IPS-18a (cell line): ENCODE results near the gene NLGN1.

Experiments used
- H3K27ac ChIP-seq: one replicate; pipeline ENCODE4 v1.5.1; 2013; ENCODE audit warnings: low read length
- H3K27me3 ChIP-seq: one replicate; pipeline ENCODE4 v1.6.1; 2013; ENCODE audit warnings: mild to moderate bottlenecking, low read length; ENCODE audit not compliant: control insufficient read depth, insufficient read depth
- H3K36me3 ChIP-seq: one replicate; pipeline ENCODE4 v1.6.1; 2013; ENCODE audit warnings: low read depth, low read length; ENCODE audit not compliant: control insufficient read depth
- H3K4me1 ChIP-seq: one replicate; pipeline ENCODE4 v1.6.1; 2013; ENCODE audit warnings: low read depth, low read length; ENCODE audit not compliant: control insufficient read depth
- H3K4me3 ChIP-seq: one replicate; pipeline ENCODE4 v1.5.1; 2013; ENCODE audit warnings: low read length
- H3K9ac ChIP-seq: one replicate; pipeline ENCODE4 v1.6.1; 2013; ENCODE audit warnings: mild to moderate bottlenecking, low read length, moderate library complexity
- H3K9me3 ChIP-seq: one replicate; pipeline ENCODE4 v1.6.1; 2013; ENCODE audit warnings: low read depth, low read length; ENCODE audit not compliant: control insufficient read depth

Gene NLGN1

DNA sequence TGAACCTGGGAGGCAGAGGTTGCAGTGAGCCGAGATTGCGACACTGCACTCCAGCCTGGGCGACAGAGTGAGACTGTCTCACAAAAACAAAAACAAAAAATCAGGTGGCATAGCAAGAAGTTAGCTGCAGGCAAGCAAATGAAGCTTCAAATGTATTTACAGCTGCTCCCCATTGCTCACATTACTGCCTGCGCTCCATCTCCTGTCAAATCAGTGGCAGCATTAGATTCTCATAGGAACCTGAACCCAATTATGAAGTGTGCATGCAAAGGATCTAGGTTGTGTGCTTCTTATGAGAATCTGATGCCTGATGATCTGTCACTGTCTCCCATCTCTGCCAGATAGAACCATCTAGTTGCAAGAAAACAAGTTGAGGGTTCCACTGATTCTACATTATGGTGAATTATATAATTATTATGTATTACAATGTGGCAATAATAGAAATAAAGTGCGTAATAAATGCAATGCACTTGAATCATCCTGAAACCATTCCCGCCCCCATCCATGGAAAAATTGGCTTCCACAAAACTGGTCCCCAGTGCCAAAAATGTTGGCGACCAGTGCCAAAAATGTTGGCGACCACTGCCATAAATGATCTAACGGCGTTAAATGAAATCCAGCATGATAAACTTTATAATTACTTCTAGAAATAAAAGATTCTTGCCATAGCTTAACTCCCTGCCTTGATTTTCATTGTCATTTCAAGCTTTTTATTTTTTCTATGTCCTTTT, 844.9 kb downstream of the NLGN1 start:
- Histone ChIP-seq H3K27ac (no peak overlapping the region), H3K9ac (no peak overlapping the region), H3K27me3 (no peaks in the 10 kb centered on the region), H3K4me1 (no peaks in the 10 kb centered on the region), H3K4me3 (no peak overlapping the region), H3K9me3 (no peaks in the 10 kb centered on the region), H3K36me3 (no peaks in the 10 kb centered on the region)

DNA sequence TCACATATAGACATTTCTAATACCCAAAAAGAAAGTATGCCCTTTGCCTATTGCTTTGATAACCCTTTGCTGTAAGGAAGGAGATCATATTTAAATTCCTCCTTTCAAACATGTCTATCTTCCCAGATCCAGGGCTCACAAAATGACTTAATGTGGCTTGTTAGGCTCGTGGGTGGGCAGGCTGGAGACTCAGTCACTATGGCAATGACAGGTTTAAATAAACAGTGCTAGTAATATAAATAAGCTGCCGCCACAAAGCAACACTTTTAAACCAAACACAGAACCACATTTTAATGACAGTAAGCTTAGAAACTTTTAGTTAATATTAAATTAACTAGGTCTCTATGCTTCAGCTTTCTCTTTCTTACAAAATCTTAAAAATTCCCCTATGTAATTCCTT, 845.6 kb downstream of the NLGN1 start:
- H3K9me3 ChIP-seq = no peaks in the 10 kb centered on the region
- no peak overlapping the region for H3K4me3 ChIP-seq
- no peaks in the 10 kb centered on the region for H3K36me3 ChIP-seq
- H3K27ac ChIP-seq = no peak overlapping the region
- H3K9ac ChIP-seq = no peak overlapping the region
- no peaks in the 10 kb centered on the region for H3K4me1 ChIP-seq
- H3K27me3 ChIP-seq = no peaks in the 10 kb centered on the region

DNA sequence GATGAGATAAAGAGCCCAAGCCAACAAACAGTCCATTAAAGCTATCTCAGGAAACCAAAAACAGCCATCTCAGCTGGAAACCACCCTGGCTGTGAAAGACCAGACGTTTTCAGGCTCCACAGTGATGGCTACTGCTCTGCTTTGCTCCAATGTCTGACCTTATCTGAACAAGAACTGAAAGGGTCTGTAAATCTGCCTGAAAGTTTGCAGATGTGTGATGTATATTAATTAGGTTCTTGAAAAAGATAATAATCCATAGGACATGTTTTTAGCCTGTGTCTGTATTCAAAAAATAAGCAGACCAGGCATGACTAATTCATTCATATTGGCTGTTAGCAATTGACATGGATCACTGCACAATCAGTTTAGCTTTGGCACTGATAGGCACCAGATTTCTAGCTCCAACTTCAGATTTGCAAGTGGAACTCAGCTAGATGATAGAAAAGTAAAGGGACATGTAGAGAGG, 850.2 kb downstream of the NLGN1 start:
- Histone ChIP-seq H3K9me3 (no peaks in the 10 kb centered on the region), H3K9ac (no peak overlapping the region), H3K27me3 (no peaks in the 10 kb centered on the region), H3K4me1 (no peaks in the 10 kb centered on the region), H3K4me3 (no peak overlapping the region), H3K27ac (no peak overlapping the region), H3K36me3 (no peaks in the 10 kb centered on the region)

DNA sequence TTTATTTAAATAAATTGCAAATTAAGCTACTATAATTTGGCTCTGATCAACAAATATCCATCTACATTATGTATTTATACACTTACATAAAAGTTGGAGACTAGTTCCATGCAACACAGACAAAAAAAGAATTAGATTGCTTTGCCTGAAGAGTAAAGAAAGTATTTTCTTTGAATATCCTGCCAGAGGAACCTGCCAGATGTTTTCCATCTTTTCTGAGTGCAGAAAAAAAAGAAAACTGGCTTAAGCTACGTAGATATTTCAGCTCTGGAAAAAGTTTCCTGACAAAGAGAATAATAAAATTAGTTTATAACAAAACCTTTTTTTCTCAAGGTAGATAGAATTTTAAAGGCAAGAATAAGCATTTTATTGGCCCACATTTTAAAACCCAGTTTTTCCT, 854.1 kb downstream of the NLGN1 start:
- Histone ChIP-seq H3K27ac (no peak overlapping the region), H3K27me3 (no peaks in the 10 kb centered on the region), H3K36me3 (no peaks in the 10 kb centered on the region), H3K4me1 (peaks cover 7% of the 10 kb centered on the region), H3K4me3 (no peak overlapping the region), H3K9me3 (no peaks in the 10 kb centered on the region), H3K9ac (no peak overlapping the region)

DNA sequence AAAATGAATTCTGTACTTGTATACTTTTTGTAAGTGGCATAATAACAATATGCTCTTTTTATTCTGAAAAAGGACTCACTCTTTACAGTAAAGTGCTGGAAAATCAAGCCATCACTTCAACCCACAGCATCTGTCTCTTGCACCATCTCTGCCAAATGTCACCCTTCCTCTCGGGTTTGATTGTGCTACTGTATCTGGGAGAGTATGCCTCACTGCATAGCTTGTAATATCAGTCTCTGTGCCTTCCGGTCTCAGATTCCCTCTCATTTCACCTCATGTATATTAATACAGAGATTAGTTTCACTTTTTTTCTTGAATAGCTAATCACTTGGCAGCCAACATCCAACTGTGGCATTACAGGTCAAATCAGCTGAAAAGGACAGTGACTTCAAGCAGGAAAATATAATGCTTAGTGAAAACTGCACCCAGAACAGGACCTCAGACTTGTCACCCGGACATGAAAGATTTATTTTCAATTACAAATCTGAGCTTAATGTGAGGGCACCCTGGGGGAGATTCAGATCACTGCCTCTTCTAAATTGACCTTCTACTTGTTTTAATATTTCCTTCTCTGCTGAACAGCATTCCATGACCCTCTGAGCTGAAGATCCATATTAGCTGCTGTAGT, 855.8 kb downstream of the NLGN1 start:
- H3K4me3 ChIP-seq = no peak overlapping the region
- H3K27ac ChIP-seq = no peak overlapping the region

DNA sequence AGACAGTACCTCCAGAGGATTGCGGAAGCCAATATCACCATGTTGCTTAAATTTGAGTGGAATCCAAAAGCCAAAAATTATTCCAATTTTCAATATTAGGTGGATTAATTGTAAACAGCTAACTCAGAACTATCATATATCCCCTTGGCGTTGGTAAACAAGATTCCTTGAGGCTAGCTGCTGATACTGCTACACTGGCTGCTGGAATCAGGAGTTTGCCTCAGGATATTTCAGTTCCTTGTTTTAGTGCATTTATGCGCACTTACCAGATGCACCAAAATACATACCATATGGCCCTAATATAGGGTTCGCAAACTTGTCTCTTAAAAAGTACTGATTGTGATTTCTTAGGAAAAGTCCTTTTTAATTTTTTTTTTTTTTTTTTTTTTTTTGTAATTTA, 856.4 kb downstream of the NLGN1 start:
- Histone ChIP-seq H3K9ac (no peak overlapping the region), H3K36me3 (no peaks in the 10 kb centered on the region), H3K4me1 (peaks cover 7% of the 10 kb centered on the region), H3K27me3 (no peaks in the 10 kb centered on the region), H3K27ac (no peak overlapping the region), H3K4me3 (no peak overlapping the region), H3K9me3 (no peaks in the 10 kb centered on the region)

More for the DNA sequence above, 855.8 kb downstream of the NLGN1 start:
- peaks cover 7% of the 10 kb centered on the region for H3K4me1 ChIP-seq
- no peak overlapping the region for H3K9ac ChIP-seq
- H3K27me3 ChIP-seq = no peaks in the 10 kb centered on the region
- no peaks in the 10 kb centered on the region for H3K36me3 ChIP-seq
- no peaks in the 10 kb centered on the region for H3K9me3 ChIP-seq

DNA sequence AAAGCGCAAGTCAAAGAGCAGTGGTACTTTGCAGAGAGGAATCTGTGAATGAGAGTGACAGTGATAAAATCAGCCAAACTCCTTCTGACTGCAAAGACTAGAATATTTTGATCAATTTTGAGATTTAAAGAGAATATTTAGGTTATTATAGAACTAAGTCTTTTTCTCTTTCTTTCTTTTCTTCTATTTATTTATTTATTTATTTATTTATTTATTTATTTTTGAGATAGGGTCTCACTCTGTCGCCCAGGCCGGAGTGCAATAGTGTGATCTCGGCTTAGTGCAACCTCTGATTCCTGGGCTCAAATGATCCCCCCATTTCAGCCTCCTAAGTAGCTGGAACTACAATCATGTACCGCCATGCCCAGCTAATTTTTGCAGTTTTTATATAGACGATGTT, 857.9 kb downstream of the NLGN1 start:
- Histone ChIP-seq H3K36me3 (no peaks in the 10 kb centered on the region), H3K4me1 (peaks cover 7% of the 10 kb centered on the region), H3K27ac (no peak overlapping the region), H3K9me3 (no peaks in the 10 kb centered on the region), H3K27me3 (no peaks in the 10 kb centered on the region), H3K4me3 (no peak overlapping the region), H3K9ac (no peak overlapping the region)

DNA sequence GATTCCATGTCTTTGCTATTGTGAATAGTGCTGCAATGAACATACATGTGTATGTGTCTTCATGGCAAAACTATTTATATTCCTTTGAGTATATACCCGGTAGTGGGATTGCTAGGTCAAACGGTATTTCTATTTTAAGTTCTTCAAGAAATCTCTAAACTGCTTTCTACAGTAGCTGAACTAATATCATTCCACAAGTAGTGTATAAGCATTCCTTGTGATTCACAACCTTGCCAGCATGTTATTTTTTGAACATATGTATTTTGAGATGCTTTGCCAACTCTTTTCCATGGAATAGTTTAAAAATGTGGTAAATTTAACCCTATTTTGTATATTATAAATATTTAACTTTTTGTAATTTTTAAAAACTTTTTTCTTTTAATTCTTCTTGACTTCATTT, 868.9 kb downstream of the NLGN1 start:
- H3K4me1 ChIP-seq = no peaks in the 10 kb centered on the region
- H3K4me3 ChIP-seq = no peak overlapping the region
- H3K9ac ChIP-seq = no peak overlapping the region
- no peaks in the 10 kb centered on the region for H3K27me3 ChIP-seq
- no peaks in the 10 kb centered on the region for H3K36me3 ChIP-seq
- H3K27ac ChIP-seq = no peak overlapping the region
- H3K9me3 ChIP-seq = no peaks in the 10 kb centered on the region

DNA sequence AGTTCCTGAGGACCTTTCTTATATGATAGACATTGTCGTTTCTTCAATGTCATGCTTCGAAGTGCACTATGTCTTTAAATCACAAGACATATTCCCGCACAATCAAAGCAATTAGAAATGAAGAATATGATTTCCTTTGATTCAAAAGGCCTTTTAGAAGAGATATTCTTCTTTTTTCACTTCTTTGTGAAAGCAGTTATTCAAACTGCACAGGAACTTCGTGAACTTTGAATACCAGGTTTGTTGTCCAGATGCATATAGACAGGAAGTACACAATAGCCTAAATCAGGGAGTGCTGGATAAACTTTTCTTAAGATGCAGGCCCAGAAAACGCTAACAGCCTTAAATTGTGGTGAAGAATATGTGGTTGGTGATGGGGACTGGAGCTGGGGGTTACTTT, 870.5 kb downstream of the NLGN1 start:
- no peaks in the 10 kb centered on the region for H3K4me1 ChIP-seq
- H3K27ac ChIP-seq = no peak overlapping the region
- H3K4me3 ChIP-seq = no peak overlapping the region
- H3K9me3 ChIP-seq = no peaks in the 10 kb centered on the region
- H3K36me3 ChIP-seq = no peaks in the 10 kb centered on the region
- H3K27me3 ChIP-seq = no peaks in the 10 kb centered on the region
- no peak overlapping the region for H3K9ac ChIP-seq

DNA sequence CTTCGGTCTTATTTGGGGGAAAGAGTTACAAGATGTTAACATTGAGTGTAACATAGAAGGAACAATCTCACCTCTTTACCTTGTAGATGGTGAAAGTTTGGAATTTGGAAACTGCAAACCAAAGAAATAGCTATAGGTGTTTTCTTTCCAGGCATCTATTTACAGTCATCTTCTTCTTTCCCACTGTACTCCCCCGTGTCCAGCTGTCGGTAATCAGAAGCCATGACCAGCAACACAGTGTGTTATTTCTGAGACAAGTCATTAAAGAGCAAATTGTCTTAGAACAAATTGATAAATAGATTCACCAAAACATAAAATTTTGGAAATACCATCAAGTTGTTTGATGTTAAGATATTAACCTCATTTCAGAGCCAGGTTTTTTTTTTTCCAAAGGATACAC, 871.0 kb downstream of the NLGN1 start:
- Histone ChIP-seq H3K4me1 (no peaks in the 10 kb centered on the region), H3K9ac (no peak overlapping the region), H3K27me3 (no peaks in the 10 kb centered on the region), H3K27ac (no peak overlapping the region), H3K4me3 (no peak overlapping the region), H3K9me3 (no peaks in the 10 kb centered on the region), H3K36me3 (no peaks in the 10 kb centered on the region)

DNA sequence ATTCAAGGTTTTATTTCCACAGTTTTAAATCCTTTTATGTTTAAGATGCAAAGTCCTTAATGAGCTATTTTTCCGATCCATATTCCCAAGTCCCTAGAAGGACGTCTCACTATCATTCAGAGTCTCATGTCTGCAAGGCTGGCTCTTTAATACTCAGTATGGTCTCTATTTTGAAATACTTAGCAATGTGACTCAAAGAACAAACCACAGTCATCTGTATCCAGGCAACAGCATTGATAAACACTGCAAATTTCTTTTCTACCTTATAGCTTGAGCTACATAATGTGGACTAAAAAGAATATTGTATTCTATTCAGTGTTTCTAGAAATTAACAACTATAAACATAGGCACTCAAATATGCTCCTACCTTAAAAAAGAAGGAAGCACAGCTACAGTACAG, 873.3 kb downstream of the NLGN1 start:
- Histone ChIP-seq H3K36me3 (no peaks in the 10 kb centered on the region), H3K27me3 (no peaks in the 10 kb centered on the region), H3K9ac (no peak overlapping the region), H3K4me1 (peaks cover 5% of the 10 kb centered on the region), H3K9me3 (no peaks in the 10 kb centered on the region), H3K4me3 (no peak overlapping the region), H3K27ac (no peak overlapping the region)

DNA sequence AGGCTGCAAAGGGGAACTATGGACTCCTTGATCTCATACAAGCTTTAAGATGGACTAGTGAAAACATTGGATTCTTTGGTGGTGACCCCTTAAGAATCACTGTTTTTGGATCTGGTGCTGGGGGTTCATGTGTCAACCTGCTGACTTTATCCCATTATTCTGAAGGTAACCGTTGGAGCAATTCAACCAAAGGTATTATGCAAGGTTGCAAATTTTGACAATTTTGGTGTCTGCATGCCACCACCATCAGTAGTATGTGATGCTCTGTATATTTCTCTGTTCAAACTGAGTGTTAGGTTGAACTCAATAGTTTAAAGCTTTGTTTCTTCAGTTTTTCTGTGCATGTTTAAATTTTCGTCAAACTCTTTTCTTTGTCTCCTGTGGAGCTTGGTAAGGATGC, 877.8 kb downstream of the NLGN1 start:
- H3K4me1 ChIP-seq = peaks cover 5% of the 10 kb centered on the region
- no peak overlapping the region for H3K4me3 ChIP-seq
- H3K36me3 ChIP-seq = no peaks in the 10 kb centered on the region
- H3K9me3 ChIP-seq = no peaks in the 10 kb centered on the region
- H3K27me3 ChIP-seq = no peaks in the 10 kb centered on the region
- no peak overlapping the region for H3K9ac ChIP-seq
- H3K27ac ChIP-seq = no peak overlapping the region
